Activated CD8-positive, alpha-beta memory T cell treated with anti-CD3 and anti-CD28 coated beads, Interleukin-2, amount 50 U/mL, for 48 hours (primary cell): ENCODE data around the gene CTNNA1.

Experiments used
- DNase-seq: peaks from one replicate; pipeline ENCODE4 v3.0.0-alpha.2; 2020

CTNNA1 gene

GRCh38 chr5:138870611-138871010, 117.4 kb downstream of the CTNNA1 start:
- DNase-seq: no peak

GRCh38 chr5:138872841-138873465, 119.7 kb downstream of the CTNNA1 start:
- DNase-seq: no peak

- DNase-seq: no peak
Observed at GRCh38 chr5:138873466-138874221, 120.4 kb downstream of the CTNNA1 start.

- DNase-seq: no peak
Observed at GRCh38 chr5:138874241-138874640, 121.0 kb downstream of the CTNNA1 start.

- DNase-seq: no peak
Observed at GRCh38 chr5:138874771-138875551, 121.7 kb downstream of the CTNNA1 start, which contains the start of gene LRRTM2. Gene LRRTM2 (minus strand): TSS chr5:138875335. CDS start chr5:138874911, 424 bp downstream.

- DNase-seq: no peak
Observed at GRCh38 chr5:138875552-138875875, 122.3 kb downstream of the CTNNA1 start.

- no peak for DNase-seq
Observed at GRCh38 chr5:138875946-138876345, 122.7 kb downstream of the CTNNA1 start.

GRCh38 chr5:138876811-138877210, 123.6 kb downstream of the CTNNA1 start:
- no peak for DNase-seq

- DNase-seq: no peak
Observed at GRCh38 chr5:138878437-138879235, 125.4 kb downstream of the CTNNA1 start.

GRCh38 chr5:138883211-138883610, 130.0 kb downstream of the CTNNA1 start:
- no peak for DNase-seq

GRCh38 chr5:138884094-138884493, 130.9 kb downstream of the CTNNA1 start:
- no peak for DNase-seq

- no peak for DNase-seq
Observed at GRCh38 chr5:138884554-138884953, 131.3 kb downstream of the CTNNA1 start.

- no peak for DNase-seq
Observed at GRCh38 chr5:138889994-138890393, 136.8 kb downstream of the CTNNA1 start.

- no peak for DNase-seq
Observed at GRCh38 chr5:138890644-138891043, 137.4 kb downstream of the CTNNA1 start.

GRCh38 chr5:138895918-138896317, 142.7 kb downstream of the CTNNA1 start:
- DNase-seq: no peak

GRCh38 chr5:138898299-138898698, 145.1 kb downstream of the CTNNA1 start:
- DNase-seq: no peak

- no peak for DNase-seq
Observed at GRCh38 chr5:138898742-138899141, 145.5 kb downstream of the CTNNA1 start.

- no peak for DNase-seq
Observed at GRCh38 chr5:138900281-138900965, 147.2 kb downstream of the CTNNA1 start.

GRCh38 chr5:138901716-138902115, 148.5 kb downstream of the CTNNA1 start:
- no peak for DNase-seq

- DNase-seq: no peak
Observed at GRCh38 chr5:138903130-138903775, 150.0 kb downstream of the CTNNA1 start.

- no peak for DNase-seq
Observed at GRCh38 chr5:138905541-138905940, 152.3 kb downstream of the CTNNA1 start.

GRCh38 chr5:138909734-138910133, 156.5 kb downstream of the CTNNA1 start:
- no peak for DNase-seq
